Natural killer cell (primary cell): ENCODE results near the gene EI24. TPM values are rescaled to one million over a fixed set of nuclear protein-coding genes. Genes with fewer than 3 reads are reported as not detected.

Source experiments
- ATAC-seq, 3 donors: fragments of 150-1000 bp in 2 of 3; fragments of 200-7000 bp in 1 of 3; cut with Tn5 transposase; 1 replicate in 1 of 3; 2 replicates in 2 of 3; pipeline ENCODE4 v1.10.0; 2021; ENCODE audit warnings: mild to moderate bottlenecking in 2 of 3, moderate library complexity in 2 of 3
- DNase-seq, 2 donors: peaks; one replicate each; pipeline versions ENCODE4 v3.0.0 to v3.0.0-alpha.2; 2013 to 2021; ENCODE audit warnings: mixed read lengths in 1 of 2
- H3K27ac ChIP-seq: one replicate; pipeline ENCODE4 v1.5.1; 2013; ENCODE audit warnings: mild to moderate bottlenecking, low read length
- H3K27me3 ChIP-seq: one replicate; pipeline ENCODE4 v1.6.1; 2013; ENCODE audit warnings: low read length; ENCODE audit not compliant: control insufficient read depth, insufficient read depth
- H3K36me3 ChIP-seq: one replicate; pipeline ENCODE4 v1.6.1; 2013; ENCODE audit warnings: low read length; ENCODE audit not compliant: control insufficient read depth, insufficient read depth
- H3K4me1 ChIP-seq: one replicate; pipeline ENCODE4 v1.6.1; 2013; ENCODE audit warnings: low read length; ENCODE audit not compliant: control insufficient read depth, insufficient read depth
- H3K4me3 ChIP-seq: one replicate; pipeline ENCODE4 v1.5.1; 2013; ENCODE audit warnings: low read length
- H3K9me3 ChIP-seq: one replicate; pipeline ENCODE4 v1.6.1; 2013; ENCODE audit warnings: low read length; ENCODE audit not compliant: control insufficient read depth, insufficient read depth
- H3K27ac Mint-ChIP-seq, 2 donors: one replicate each; pipeline ENCODE4 v1.8.0; 2022; ENCODE audit warnings: mild to moderate bottlenecking in 2 of 2, mixed read lengths in 2 of 2, moderate library complexity in 1 of 2
- H3K27me3 Mint-ChIP-seq, 2 donors: one replicate each; pipeline ENCODE4 v1.8.0; 2022; ENCODE audit warnings: low read depth in 2 of 2, mixed read lengths in 2 of 2
- H3K36me3 Mint-ChIP-seq: one replicate; pipeline ENCODE4 v1.8.0; 2022; ENCODE audit warnings: mixed read lengths
- H3K4me1 Mint-ChIP-seq, 2 donors: one replicate each; pipeline ENCODE4 v1.8.0; 2022; ENCODE audit warnings: mixed read lengths in 2 of 2
- H3K4me3 Mint-ChIP-seq: one replicate; pipeline ENCODE4 v1.8.0; 2022; ENCODE audit warnings: mild to moderate bottlenecking, moderate library complexity, mixed read lengths
- H3K9me3 Mint-ChIP-seq, 2 donors: one replicate each; pipeline ENCODE4 v1.8.0; 2022; ENCODE audit warnings: mixed read lengths in 2 of 2
- WGBS: methylation state at CpG from one replicate; pipeline ENCODE4 v1.1.7; 2013; ENCODE audit warnings: missing lambda C conversion rate; ENCODE audit not compliant: insufficient coverage; 5-methylcytosine and 5-hydroxymethylcytosine counted together
- intact Hi-C: fragments of 100-400 bp; cut with micrococcal nuclease; formaldehyde crosslinking; loops from one replicate; pipeline ENCODE4 v1.14.2; 2022
- total RNA-seq, 4 donors: library from RNA; stranded (reverse); fragments of 120-200 nt in 1 of 4; gene quantifications; one replicate each; pipeline versions ENCODE4 v1.2.3 to v1.2.4, GENCODE V29; 2013 to 2022
- TF ChIP-seq, protein P1 (sequence below): fragments of 200-600 bp; IDR thresholded peaks from one replicate; pipeline ENCODE4 v1.8.0; 2022; ENCODE audit warnings: antibody characterized with exemption

Gene EI24
- total RNA-seq, 3 donors from 2014 or later (not counting 1 experiment from before 2014, with no cell fraction given): 19.5 to 30.0 (median 20.2) TPM

DNA sequence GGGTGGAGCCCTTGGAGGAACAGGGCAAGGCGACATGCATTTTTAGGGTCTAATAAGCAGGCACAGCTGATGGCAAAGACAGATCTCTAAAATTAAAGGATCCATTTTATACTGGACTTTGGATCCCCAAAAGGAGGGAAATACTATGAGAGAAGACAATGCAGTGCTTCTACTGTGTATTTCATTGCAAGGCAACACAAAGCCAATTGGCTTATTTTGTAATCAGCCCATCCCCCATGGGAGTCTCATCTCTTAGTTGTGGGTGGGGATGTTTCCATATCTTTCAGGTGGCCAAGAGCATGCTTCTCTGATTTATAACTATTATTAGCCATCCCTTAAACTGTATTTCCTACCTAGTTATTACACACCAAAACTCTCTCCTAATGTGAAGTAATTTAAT lies 18.5 kb upstream of the EI24 start:
- Mint-ChIP-seq H3K9me3 (peaks cover 5 to 13% of the 10 kb centered on the region in 2 donors), H3K27ac (no peak overlapping the region), H3K27me3 (no peaks in the 10 kb centered on the region), H3K36me3 (peaks cover 22% of the 10 kb centered on the region), H3K4me3 (no peak overlapping the region), H3K4me1 (no peaks in the 10 kb centered on the region)
- Histone ChIP-seq H3K9me3 (peaks cover 28% of the 10 kb centered on the region), H3K36me3 (no peaks in the 10 kb centered on the region), H3K4me3 (no peak overlapping the region), H3K27ac (no peak overlapping the region), H3K4me1 (no peaks in the 10 kb centered on the region), H3K27me3 (no peaks in the 10 kb centered on the region)
- TF ChIP-seq, protein P1, sequence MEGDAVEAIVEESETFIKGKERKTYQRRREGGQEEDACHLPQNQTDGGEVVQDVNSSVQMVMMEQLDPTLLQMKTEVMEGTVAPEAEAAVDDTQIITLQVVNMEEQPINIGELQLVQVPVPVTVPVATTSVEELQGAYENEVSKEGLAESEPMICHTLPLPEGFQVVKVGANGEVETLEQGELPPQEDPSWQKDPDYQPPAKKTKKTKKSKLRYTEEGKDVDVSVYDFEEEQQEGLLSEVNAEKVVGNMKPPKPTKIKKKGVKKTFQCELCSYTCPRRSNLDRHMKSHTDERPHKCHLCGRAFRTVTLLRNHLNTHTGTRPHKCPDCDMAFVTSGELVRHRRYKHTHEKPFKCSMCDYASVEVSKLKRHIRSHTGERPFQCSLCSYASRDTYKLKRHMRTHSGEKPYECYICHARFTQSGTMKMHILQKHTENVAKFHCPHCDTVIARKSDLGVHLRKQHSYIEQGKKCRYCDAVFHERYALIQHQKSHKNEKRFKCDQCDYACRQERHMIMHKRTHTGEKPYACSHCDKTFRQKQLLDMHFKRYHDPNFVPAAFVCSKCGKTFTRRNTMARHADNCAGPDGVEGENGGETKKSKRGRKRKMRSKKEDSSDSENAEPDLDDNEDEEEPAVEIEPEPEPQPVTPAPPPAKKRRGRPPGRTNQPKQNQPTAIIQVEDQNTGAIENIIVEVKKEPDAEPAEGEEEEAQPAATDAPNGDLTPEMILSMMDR: no peak
- 100% methylated on average over 1 of the region's 1 CpG for WGBS
- intact Hi-C loops: no loop called here
- DNase-seq (no peak), ATAC-seq (no peak)

DNA sequence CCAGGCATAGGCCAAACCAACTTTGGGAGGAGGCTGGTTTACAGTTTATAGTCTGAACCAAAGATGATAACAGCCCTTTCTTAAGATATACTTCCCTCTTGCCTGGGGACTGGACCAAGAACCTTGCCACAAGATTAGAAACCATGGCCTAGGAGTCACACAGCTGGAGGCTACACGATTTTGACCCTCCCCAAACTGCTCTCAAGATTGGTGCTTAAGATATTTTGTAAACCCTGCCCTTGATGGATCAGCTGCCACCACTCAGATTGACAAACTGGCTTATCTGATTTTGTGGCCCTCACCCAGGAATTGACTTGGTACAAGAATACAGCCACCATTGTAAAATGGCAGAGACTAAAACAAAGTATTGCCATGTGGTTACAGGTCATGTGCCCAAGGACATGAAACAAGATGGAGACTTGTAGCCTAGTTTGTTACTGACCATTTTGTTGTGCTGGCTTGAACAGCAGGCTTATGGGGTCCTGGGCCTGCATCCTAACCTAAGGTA lies 17.4 kb upstream of the EI24 start:
- no peak overlapping the region for H3K4me3 Mint-ChIP-seq

DNA sequence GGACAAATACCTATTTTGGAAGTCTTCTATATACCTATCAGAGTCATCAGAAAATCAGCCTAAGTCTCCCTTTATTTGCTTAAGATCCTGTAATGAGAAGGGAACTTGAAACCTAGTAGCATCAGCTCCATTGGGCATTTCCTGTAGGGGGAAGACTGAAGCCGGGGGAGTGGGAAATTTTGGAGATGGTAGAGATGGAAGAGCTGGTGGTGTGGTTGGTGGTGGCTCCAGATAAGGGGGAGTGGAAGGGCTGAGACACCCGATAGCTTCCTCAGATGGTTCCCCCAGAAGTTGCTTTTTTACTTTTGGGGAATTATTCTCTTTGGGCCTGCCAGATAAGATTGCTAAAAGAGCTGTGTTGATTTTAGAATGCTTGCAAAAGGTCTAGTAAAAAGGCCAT lies 16.4 kb upstream of the EI24 start:
- peaks cover 5 to 13% of the 10 kb centered on the region in 2 donors for H3K9me3 Mint-ChIP-seq
- no peak overlapping the region for H3K27ac Mint-ChIP-seq
- ATAC-seq (no peak), DNase-seq (no peak)
- no peaks in the 10 kb centered on the region for H3K4me1 ChIP-seq
- H3K36me3 Mint-ChIP-seq: peaks cover 22% of the 10 kb centered on the region
- peaks cover 28% of the 10 kb centered on the region for H3K9me3 ChIP-seq
- no peak overlapping the region for H3K4me3 ChIP-seq
- H3K27me3 ChIP-seq: no peaks in the 10 kb centered on the region
- H3K4me3 Mint-ChIP-seq: no peak overlapping the region
- no peaks in the 10 kb centered on the region for H3K36me3 ChIP-seq
- no peak overlapping the region for H3K27ac ChIP-seq
- no peaks in the 10 kb centered on the region for H3K27me3 Mint-ChIP-seq
- intact Hi-C loops: no loop called here
- WGBS: 98% methylated on average over 2 of the region's 2 CpGs
- no peaks in the 10 kb centered on the region for H3K4me1 Mint-ChIP-seq
- TF ChIP-seq, protein P1: no peak

More for the DNA sequence above, 17.4 kb upstream of the EI24 start:
- Mint-ChIP-seq H3K27me3 (no peaks in the 10 kb centered on the region), H3K9me3 (peaks cover 5 to 13% of the 10 kb centered on the region in 2 donors), H3K36me3 (peaks cover 22% of the 10 kb centered on the region), H3K27ac (no peak overlapping the region), H3K4me1 (no peaks in the 10 kb centered on the region)
- Histone ChIP-seq H3K9me3 (peaks cover 28% of the 10 kb centered on the region), H3K36me3 (no peaks in the 10 kb centered on the region), H3K4me1 (no peaks in the 10 kb centered on the region), H3K27ac (no peak overlapping the region), H3K27me3 (no peaks in the 10 kb centered on the region), H3K4me3 (no peak overlapping the region)
- ATAC-seq (no peak), DNase-seq (no peak)
- TF ChIP-seq, protein P1: no peak
- intact Hi-C loops: no loop called here
- 52% methylated on average over 1 of the region's 1 CpG for WGBS

DNA sequence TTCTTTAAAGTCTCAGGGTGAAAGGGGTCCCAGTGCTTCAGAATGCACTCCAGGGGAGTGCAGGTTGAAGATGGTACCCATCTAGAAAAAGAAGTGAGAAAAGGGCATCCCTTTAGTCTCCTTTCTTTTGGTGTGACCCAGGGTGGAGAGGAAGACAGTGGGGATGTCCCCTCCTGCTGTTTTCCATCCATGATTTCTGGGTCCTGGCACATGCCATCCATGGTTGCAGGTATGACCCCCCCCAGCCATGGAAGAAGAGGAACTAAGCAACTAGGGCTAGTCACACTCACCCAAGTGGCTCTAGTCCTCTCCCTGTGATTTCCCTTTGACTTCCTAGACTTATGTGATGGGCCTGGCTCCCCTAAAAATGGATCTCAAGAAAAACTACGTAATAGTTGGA lies 15.9 kb upstream of the EI24 start:
- ATAC-seq (no peak), DNase-seq (no peak)
- Mint-ChIP-seq H3K4me3 (no peak overlapping the region), H3K36me3 (peaks cover 22% of the 10 kb centered on the region), H3K27ac (no peak overlapping the region), H3K9me3 (peaks cover 5 to 13% of the 10 kb centered on the region in 2 donors), H3K4me1 (no peaks in the 10 kb centered on the region), H3K27me3 (no peaks in the 10 kb centered on the region)
- Histone ChIP-seq H3K27ac (no peak overlapping the region), H3K36me3 (no peaks in the 10 kb centered on the region), H3K27me3 (no peaks in the 10 kb centered on the region), H3K4me1 (no peaks in the 10 kb centered on the region), H3K4me3 (no peak overlapping the region), H3K9me3 (peaks cover 28% of the 10 kb centered on the region)
- intact Hi-C loops: no loop called here
- TF ChIP-seq, protein P1: no peak
- WGBS: 86% methylated on average over 1 of the region's 1 CpG
